ENCODE results near the gene MYL7. TPM values are rescaled to one million over a fixed set of nuclear protein-coding genes. Genes with fewer than 3 reads are reported as not detected.

The MYL7 gene
- total RNA-seq, 1 donor from 2014 or later: 11.4 TPM

- peaks cover 10% of the 10 kb centered on the region for H3K9me3 Mint-ChIP-seq
- DNase-seq (ENCODE audit: low spot score in 2 of 2, unreplicated experiment in 2 of 2): no peak
- no peak for TF ChIP-seq CTCF (IDR thresholded peaks at IDR 0.05; ENCODE audit: unreplicated experiment)
- H3K27me3 Mint-ChIP-seq (ENCODE audit: low read depth): peaks cover 5% of the 10 kb centered on the region
- no peak overlapping the region for H3K27ac Mint-ChIP-seq
- H3K36me3 Mint-ChIP-seq: no peaks in the 10 kb centered on the region
- H3K4me1 Mint-ChIP-seq: peaks cover 14% of the 10 kb centered on the region
- H3K4me3 Mint-ChIP-seq: no peak overlapping the region
Measured at GRCh38 chr7:44162785-44163395, 21.8 kb upstream of the MYL7 start.

GRCh38 chr7:44162179-44162578, 21.0 kb upstream of the MYL7 start:
- Mint-ChIP-seq H3K4me3 (no peak overlapping the region), H3K27me3 (ENCODE audit: low read depth) (peaks cover 2% of the 10 kb centered on the region), H3K4me1 (peaks cover 14% of the 10 kb centered on the region), H3K36me3 (no peaks in the 10 kb centered on the region), H3K9me3 (peaks cover 10% of the 10 kb centered on the region), H3K27ac (no peak overlapping the region)
- no peak for DNase-seq (ENCODE audit: low spot score in 2 of 2, unreplicated experiment in 2 of 2)
- no peak for TF ChIP-seq CTCF (IDR thresholded peaks at IDR 0.05; ENCODE audit: unreplicated experiment)

GRCh38 chr7:44161371-44161770, 20.2 kb upstream of the MYL7 start:
- H3K36me3 Mint-ChIP-seq: no peaks in the 10 kb centered on the region
- H3K4me3 Mint-ChIP-seq: no peak overlapping the region
- DNase-seq (ENCODE audit: low spot score in 2 of 2, unreplicated experiment in 2 of 2): no peak
- H3K9me3 Mint-ChIP-seq: peaks cover 10% of the 10 kb centered on the region
- TF ChIP-seq CTCF (IDR thresholded peaks at IDR 0.05; ENCODE audit: unreplicated experiment): no peak
- H3K27me3 Mint-ChIP-seq (ENCODE audit: low read depth): no peaks in the 10 kb centered on the region
- H3K27ac Mint-ChIP-seq: no peak overlapping the region
- H3K4me1 Mint-ChIP-seq: peaks cover 14% of the 10 kb centered on the region

GRCh38 chr7:44159824-44160630, 18.9 kb upstream of the MYL7 start:
- TF ChIP-seq CTCF (IDR thresholded peaks at IDR 0.05; ENCODE audit: unreplicated experiment): no peak
- H3K4me1 Mint-ChIP-seq: peaks cover 14% of the 10 kb centered on the region
- no peak overlapping the region for H3K4me3 Mint-ChIP-seq
- no peaks in the 10 kb centered on the region for H3K27me3 Mint-ChIP-seq (ENCODE audit: low read depth)
- DNase-seq (ENCODE audit: low spot score in 2 of 2, unreplicated experiment in 2 of 2): no peak
- peaks cover 10% of the 10 kb centered on the region for H3K9me3 Mint-ChIP-seq
- H3K27ac Mint-ChIP-seq: no peak overlapping the region
- no peaks in the 10 kb centered on the region for H3K36me3 Mint-ChIP-seq

- Mint-ChIP-seq H3K9me3 (peaks cover 2% of the 10 kb centered on the region), H3K4me3 (no peak overlapping the region), H3K27me3 (ENCODE audit: low read depth) (no peaks in the 10 kb centered on the region), H3K4me1 (peaks cover 13% of the 10 kb centered on the region), H3K36me3 (no peaks in the 10 kb centered on the region), H3K27ac (no peak overlapping the region)
- no peak for TF ChIP-seq CTCF (IDR thresholded peaks at IDR 0.05; ENCODE audit: unreplicated experiment)
- DNase-seq (ENCODE audit: low spot score in 2 of 2, unreplicated experiment in 2 of 2): no peak
Measured at GRCh38 chr7:44158873-44159631, 17.9 kb upstream of the MYL7 start.
